ENCODE measurements around the gene PDGFD.

Gene PDGFD

DNA sequence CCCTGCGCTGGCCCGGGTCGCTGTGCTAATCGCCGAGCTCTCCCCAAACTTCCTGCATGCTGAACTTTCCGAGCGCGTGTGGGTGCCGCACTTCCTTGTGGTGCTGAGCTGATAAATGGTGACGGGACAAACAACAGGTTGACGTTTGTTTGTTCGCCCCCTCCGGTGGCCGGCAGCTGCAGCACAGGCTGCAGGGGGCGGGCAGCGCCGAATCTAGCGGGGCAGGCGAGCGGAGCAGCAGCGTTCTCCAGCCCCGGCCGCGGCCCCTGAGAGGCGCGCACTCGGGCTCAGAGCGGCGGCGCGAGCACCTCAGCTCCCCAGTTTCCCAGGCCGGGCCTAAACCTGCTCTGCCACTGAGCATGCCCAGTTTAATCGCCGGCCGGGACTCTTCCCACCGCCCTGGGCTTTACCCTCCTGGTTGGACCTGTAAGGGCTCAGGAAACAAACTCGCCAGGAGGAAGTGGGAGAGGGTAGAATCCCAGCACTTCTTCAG is at the start of gene PDGFD:
Gene PDGFD (minus strand): TSS at position 120 of the 493 bp plus-strand sequence.
- in situ Hi-C loops (cut with HindIII; ENCODE audit: low sequenced_read_pairs) = no loop called here

DNA sequence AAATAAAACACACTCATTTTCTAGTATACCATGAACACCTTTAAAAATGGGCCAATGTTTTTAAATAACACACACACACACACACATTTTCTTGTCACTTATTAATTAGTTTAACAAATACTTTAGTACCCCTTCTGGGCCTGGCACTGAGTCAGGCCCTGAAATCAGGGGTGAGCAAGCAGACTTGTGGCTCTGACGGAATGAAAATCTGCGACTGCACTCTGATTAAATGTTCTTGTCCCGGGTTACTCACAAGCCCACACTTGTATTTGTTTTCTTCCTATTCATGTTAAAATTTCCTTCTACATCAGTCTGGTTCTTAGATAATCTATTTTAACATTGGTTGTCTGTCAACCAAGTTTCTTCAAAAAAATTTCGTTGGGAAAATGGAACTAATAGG is 43.0 kb upstream of the PDGFD start:
- in situ Hi-C loops (cut with HindIII; ENCODE audit: low sequenced_read_pairs) = no loop called here

DNA sequence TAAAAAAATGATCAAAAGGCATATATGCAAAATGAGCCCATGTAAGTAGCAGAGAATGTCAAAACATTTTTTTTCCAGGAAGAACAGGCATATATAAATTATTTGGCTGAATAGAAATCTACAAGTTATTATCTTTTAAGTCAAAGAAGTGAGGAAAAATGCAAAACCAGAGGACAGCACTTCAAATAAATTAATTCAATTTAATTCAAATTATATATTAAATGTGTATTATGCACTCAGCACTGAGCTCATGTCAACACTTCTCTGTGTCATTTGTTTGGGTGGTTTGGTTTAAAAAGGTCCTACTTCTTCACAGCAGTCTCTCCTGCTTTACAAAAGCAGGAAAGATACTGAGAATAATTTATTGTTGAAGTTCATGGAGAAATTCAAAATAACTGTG is 41.9 kb upstream of the PDGFD start:
- in situ Hi-C loops (cut with HindIII; ENCODE audit: low sequenced_read_pairs) = no loop called here

DNA sequence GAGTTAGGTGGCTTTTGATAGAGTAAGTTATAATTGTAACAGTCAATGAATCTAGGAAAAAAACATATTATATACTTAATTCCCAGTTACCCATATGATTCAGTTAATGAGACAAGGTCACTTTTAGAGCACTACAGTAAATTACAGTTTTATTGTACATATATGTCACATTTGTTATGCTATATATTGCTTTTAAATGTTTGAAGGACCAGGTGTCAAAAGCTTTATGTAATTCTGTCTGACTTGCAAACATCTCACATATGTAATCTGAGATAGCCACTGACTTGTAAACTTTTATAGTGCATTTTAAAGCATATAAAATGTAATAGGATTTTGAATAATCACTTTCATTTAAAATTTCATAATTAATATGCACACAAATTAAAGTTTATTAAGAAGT is 36.7 kb upstream of the PDGFD start:
- in situ Hi-C loops (cut with HindIII; ENCODE audit: low sequenced_read_pairs) = no loop called here

DNA sequence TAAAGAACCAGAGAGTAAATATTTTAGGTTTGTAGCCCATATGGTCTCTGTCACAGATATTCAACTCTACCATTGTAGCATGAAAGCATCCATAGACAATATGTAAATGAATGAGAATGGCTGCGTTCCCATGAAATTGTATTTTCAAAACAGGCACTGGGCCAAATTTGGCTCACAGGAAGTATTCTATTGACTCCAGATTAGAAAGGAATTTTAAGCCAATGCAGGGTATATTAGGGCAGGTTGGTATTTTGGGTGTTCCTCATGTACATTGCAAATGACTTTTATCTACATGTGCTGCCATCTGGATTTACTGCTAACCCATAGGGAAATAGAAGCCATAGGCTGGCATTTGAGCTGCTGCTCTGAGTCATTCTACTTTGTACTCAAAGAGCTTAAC is 35.1 kb upstream of the PDGFD start:
- in situ Hi-C loops (cut with HindIII; ENCODE audit: low sequenced_read_pairs) = no loop called here

DNA sequence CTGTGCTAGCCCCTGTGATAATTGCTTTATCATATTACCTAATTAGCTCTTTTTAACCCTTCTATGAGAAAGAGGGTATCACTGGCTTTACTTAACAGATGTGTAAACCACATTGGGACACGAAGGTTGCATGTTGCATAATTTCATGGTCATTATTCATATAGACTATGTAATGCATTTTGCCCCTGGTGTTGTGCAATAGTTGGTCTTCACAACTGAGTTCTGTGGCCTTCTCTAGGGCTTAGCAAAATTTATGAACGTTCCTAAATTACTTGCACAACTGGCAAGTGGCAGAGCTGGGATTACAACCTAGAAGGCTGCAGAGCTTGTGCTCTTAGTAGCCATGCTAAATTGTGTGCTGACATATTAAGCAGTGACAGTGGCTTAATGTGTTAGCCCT is 34.6 kb upstream of the PDGFD start:
- in situ Hi-C loops (cut with HindIII; ENCODE audit: low sequenced_read_pairs) = no loop called here

DNA sequence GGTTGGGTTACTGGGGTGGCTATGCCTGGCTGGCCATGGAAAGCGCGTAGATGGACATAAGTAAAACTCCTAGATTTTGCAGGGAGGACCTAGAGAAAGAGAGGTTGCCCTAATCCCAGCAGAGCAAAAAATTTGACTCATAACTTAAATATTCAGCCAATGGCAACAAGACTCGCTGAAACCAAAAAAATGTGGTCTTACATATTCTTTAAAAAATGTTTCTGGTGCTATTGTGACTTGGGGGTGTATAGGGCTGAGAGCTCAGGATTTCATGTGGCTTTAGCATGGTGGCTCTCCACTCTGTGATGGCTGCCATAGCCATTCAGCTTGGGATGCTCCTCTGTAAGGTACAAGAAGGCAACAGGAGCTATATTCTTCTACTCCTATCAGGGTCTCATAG is 27.2 kb upstream of the PDGFD start:
- in situ Hi-C loops (cut with HindIII; ENCODE audit: low sequenced_read_pairs) = no loop called here

DNA sequence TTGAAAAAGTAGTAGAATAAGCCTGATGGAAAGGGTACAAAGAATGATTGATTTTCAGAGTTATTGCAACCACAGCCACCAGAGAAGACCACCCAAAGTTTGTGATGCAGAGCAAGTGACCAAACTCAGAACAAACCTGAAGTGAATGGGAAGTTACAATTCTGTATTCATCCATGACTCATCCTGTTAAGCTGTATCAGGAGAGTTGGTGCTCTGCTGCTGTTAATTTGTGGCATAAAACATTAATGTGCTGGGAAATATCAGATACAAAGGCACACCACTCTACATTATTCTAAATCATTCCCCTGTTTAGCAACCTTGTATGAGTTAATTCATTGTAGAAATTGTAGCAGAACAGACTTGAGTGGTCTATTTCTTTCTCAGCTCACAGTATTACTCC is 19.6 kb upstream of the PDGFD start:
- in situ Hi-C loops (cut with HindIII; ENCODE audit: low sequenced_read_pairs) = no loop called here

DNA sequence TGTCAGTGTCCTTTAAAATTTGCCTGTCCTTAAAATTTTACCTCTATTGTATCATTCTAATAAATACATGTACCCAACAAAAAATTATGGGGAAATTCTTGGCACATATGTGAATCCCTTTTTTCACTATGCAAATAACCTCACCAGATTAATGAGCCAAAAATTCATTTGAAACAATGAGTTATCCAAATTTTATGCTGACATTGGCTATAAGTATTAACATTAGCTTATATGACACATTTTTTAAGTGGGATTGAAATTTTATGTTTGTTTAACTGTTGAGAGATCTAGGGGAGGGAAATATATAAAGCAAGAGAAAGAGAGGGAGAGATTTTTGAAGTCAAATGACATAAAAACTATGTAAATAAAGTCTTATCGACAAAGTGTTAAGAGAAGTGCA is 11.8 kb upstream of the PDGFD start:
- in situ Hi-C loops (cut with HindIII; ENCODE audit: low sequenced_read_pairs) = no loop called here

DNA sequence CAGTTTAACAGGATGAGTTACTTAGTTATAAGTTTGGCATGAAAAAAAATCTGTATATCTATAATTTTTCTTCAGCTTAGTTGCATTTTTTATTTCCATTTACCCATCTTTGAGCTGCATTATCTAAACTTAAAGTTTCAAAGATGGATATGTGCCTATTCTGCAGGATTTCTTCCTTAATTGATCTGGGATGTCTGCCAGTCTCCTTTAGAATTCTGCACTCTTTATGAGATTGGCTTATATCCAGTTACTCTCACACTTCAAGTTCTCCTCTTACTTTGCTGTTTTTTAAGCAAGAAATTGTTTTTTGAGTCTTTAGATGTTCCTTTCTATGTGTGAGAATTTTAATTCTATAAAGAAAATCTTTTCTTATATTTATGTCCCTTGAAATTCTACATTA is 5.1 kb upstream of the PDGFD start:
- in situ Hi-C loops (cut with HindIII; ENCODE audit: low sequenced_read_pairs) = no loop called here

DNA sequence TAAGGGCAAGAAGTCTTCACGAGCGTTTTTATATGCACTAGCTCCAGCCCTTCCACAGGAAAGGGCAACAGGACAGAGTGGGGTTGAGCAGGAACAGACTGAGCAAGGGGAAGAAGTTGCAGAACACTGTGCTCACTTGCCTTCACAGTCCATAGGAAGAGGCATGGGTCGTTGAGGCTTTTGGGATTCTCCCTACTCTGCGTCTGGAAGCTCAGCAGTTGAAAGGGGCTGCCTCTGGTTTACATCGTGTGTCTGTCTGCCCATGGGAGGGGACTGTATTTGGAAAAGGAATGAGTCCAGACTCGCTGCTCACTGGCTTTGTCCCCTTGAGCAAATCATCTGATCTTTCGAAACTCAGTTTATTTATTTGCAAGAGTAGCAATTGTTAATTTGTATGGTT is 1.1 kb upstream of the PDGFD start:
- in situ Hi-C loops (cut with HindIII; ENCODE audit: low sequenced_read_pairs) = no loop called here

DNA sequence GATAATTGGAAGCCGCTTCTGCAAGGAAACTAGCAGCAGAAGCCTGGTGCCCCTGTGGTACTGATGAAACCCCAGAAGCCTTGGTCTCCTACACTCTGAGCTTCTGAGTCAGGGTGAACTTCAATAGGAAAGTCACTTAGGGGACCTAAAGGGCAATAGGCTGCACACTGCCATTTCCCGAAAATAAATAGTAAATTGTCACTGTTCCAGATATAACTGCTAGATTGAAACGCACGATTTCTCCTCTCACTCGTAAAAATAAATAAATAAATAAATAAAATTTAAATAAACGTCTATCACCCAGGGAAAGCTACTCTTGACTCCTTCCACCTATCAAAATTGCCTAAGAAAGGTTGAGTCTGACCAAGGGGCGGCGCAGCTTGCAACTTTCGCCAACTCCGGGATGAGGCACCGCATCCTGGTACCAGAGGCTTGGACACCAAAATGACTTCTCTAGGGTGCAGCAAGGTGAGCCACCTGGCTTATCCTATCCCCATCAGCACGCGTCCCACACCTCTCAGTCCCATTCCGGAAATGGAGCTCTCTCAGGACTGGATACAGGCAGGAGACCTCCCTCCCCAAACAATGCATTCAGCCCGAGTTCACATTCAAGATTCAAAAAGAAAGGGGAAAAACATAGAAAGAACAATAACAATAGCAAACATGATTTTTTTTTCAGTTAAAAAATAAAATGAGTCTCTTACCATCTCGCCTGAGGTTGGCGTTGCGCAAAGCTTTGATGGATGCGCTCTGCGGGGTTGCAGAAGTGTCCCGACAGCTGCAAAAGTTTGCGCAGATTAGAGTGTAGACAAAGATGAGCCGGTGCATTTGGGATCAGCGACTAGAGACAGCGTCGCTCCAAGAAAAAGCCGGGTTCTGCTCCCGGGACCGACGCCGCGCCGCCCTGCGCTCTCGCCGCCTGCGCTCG is 583 bp downstream of the PDGFD start:
- in situ Hi-C loops (cut with HindIII; ENCODE audit: low sequenced_read_pairs) = no loop called here

DNA sequence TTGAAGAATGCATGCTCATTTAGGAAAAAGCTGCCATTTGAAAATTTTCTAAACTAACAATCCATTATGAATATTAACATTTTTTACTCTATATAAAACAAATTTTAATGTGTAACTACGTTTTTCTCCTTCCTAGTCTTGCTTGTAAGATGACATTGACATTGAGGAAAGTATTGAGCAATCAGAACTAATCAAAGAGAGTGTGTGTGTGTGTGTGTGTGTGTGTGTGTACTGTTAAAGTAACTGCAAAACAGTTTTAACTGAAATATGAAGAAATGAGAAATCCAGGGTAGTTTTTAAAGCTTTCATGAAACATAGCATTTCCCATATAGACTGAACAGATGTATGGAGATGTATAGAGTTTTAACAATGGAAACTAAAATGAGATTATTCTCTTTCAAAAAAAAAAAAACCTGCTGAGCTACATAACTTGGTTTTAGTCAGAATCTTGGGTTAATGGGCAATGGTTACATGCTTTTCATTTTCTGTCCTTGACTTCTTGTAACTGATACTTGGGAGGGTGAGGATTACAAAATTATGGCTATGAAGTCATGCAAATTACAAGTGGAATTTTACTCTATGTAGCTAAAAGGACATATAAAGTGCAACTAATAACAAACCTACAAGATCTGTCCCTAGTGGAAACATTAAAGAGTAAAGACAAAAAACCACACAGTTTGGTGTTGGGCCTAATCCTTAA is 2.0 kb downstream of the PDGFD start:
- in situ Hi-C loops (cut with HindIII; ENCODE audit: low sequenced_read_pairs) = no loop called here

DNA sequence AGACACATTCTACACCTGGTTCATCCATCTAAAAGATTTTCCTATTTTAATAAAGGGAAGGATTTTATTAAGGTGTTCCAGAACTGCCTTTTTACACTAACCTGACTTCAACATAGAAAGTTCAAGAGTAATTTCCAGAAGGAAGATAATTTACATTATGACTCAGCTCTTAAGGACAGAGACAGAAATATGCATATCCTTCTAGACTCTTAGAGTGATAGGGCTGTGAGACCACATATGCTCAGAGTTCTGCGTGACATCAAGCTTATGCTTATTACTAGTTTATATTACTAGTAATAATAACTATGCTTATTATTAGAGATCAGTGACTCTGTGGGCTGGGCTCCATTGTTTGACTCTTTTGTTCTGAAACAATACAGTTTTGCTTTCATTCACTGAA is 4.6 kb downstream of the PDGFD start:
- in situ Hi-C loops (cut with HindIII; ENCODE audit: low sequenced_read_pairs) = no loop called here

DNA sequence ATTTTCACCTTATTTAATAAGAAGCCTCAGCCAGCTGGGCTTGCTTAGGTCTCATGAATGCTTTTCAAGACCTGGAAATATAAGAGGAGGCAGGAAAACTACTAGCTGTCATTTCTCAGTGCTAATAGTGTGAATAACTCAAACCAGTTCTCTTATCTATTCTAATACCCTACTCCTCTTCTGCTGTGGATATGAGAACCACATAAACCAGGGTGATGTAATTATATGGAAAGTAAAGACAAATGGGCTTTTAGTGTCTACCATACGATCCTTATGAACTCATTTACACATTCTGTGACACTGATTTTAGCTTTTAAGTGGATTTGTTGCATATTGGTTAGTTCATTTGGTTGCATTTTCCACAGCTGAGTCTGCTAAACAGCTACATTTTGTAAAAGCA is 8.6 kb downstream of the PDGFD start:
- in situ Hi-C loops (cut with HindIII; ENCODE audit: low sequenced_read_pairs) = no loop called here

DNA sequence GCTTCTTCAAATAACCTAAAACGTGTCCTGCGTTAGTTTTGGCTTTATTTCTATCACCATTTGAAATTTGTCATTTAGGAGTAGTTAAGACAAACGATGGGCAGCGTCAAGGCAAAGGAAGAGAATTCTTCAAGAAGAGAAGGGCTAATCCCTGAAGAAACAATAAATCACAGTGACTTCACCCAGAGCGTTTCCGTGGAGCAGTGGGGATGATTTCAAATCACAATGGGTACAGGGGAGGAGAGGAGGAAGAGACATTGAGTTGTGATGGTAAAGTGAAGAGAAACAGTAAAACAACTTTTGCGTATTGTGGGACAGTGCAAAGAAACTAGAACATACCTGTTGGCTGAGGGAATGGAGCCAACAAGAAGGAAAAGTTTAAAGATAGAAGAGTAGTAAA is 9.7 kb downstream of the PDGFD start:
- in situ Hi-C loops (cut with HindIII; ENCODE audit: low sequenced_read_pairs) = no loop called here

DNA sequence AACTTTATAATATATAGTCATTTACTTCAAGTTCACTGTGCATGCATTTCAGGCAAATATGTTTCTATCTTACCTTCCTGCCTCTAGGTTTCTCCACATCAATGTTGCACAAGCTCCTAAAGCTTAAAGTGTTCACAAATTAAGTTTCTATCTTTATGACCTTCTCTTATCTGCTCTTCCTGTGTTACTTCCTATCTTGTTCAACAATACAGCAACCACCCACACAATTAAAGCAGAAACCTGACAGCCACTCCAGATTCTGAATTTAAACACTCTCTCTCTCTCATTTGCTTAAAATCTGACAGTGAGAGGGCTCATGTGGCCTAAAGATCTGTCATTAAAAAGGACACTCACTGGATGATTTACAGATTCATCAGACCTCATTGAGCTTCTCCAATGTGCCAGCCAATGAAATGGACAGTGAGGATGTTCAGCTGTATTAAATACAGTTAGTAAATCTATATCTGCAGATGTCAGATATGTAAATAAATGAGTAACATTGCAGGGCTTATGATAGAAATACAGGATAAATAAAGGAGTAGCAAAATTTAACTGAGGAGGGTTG is 10.9 kb downstream of the PDGFD start:
- in situ Hi-C loops (cut with HindIII; ENCODE audit: low sequenced_read_pairs) = no loop called here

DNA sequence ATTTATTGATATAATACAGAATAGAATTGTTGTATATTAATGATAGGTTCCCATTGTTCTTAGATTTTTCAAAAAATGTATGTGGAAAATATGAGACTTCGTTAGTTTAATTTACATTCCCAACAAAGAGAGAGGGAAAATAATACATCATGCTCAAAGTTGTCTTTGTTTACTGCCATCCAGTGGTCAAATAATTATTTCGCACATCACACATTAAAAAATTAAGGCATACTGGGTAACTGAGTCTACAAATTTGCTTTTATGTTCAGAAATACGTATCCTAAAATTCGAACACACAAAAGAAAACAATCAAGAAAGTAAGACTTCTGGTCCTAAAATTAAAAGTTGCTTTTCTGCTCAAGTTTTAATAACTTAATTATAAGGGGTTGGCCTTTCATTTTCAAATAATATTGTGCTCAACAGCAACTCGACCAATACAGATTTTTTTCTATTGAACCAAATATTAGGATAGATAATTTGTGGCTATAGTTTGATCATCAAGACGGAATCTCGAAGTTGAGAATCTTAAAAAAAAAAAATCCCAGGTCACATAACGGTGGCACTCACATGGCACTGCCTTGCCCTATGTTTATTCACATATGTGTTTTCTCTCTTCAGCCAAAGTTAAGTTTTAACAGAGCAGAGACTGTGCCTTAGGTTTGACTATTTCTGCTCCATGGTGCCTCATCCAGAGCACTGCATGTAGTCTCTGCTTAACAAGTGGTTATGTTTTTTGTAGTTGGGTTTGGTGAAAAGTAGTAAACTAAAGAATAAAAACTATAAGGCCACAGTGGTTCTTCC is 12.3 kb downstream of the PDGFD start:
- in situ Hi-C loops (cut with HindIII; ENCODE audit: low sequenced_read_pairs) = no loop called here

DNA sequence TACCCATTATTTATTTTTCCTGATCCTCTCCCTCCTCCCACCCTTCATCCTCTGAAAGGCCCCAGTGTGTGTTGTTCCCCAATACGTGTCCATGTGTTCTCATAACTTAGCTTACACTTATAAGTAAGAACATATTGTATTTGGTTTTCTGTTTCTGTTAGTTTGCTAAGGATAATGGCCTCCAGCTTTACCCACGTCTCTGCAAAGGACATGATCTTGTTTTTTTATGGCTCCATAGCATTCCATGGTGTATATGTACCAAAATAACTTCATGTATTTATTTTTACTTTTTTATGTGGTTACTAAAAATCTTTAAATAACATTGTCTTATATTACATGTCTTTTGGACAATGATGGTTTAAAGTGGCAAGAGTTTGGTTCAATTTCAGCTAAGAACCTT is 15.2 kb downstream of the PDGFD start:
- in situ Hi-C loops (cut with HindIII; ENCODE audit: low sequenced_read_pairs) = no loop called here

DNA sequence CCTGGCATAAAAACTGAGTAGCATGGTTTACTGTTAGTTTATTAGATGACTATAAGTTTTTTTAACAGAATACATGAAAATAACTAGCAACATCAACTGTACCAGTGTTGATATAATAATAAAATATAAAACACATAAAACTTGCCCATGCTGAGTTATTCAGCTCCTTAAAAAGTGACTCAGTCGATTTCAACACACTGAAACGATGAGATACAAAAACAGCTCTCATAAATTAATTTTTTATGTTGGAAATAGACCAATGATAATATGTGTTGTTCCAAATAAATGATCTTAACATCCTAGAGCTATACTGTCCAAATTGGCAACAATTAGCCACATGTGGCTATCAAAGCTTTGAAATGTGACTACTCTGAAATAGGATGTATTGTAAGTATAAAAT is 15.9 kb downstream of the PDGFD start:
- in situ Hi-C loops (cut with HindIII; ENCODE audit: low sequenced_read_pairs) = no loop called here

DNA sequence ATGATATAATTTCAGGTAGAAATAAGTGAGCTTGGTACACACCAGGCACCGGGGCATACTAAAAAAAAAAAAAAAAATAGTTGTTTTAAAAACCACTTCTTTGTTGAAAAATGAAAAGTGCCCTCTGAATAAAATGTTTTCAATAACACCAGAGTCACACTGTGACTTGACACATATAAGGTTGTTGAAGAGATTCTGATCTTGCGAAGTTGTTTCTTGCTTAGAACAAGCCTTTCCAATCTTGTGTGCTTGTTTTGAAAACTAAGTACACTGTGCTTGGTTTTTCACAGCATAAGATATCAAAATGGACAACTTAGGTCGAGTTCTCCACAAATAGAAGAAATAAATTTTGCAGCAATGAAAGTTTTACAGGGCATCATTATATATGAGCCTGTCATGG is 17.0 kb downstream of the PDGFD start:
- in situ Hi-C loops (cut with HindIII; ENCODE audit: low sequenced_read_pairs) = no loop called here
